Amygdala (tissue), 56 donors: Measurements from ENCODE around the gene NOTCH1.
A peak's percentile ranks its signal among the peaks of the same experiment; 100 is the strongest.
"Not testable (repeated sequence)": the region's sequence is repeated elsewhere in the genome, so short reads cannot be mapped to it uniquely, and the experiment has no call there.

Source experiments
- DNase-seq, 56 donors: peaks; one replicate each; lab custom pipeline; 2025; lab: John Stamatoyannopoulos, UW

NOTCH1 gene

DNA sequence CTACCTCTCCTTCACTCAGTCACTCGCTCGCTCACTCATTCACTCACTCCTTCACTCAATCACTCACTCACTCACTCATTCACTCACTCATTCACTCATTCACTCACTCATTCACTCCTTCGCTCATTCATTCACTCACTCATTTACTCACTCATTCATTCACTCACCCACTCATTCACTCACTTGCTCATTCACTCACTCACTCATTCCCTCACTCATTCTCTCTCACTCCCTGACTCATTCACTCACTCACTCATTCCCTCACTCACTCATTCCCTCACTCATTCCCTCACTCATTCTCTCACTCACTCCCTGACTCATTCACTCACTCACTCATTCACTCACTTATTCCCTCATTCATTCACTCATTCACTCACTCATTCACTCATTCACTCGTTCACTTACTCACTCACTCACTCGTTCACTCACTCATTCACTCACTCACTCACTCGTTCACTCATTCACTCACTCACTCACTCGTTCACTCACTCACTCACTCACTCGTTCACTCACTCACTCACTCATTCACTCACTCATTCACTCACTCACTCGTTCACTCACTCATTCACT is 33.9 kb upstream of the NOTCH1 start:
- not testable (repeated sequence) for DNase-seq

DNA sequence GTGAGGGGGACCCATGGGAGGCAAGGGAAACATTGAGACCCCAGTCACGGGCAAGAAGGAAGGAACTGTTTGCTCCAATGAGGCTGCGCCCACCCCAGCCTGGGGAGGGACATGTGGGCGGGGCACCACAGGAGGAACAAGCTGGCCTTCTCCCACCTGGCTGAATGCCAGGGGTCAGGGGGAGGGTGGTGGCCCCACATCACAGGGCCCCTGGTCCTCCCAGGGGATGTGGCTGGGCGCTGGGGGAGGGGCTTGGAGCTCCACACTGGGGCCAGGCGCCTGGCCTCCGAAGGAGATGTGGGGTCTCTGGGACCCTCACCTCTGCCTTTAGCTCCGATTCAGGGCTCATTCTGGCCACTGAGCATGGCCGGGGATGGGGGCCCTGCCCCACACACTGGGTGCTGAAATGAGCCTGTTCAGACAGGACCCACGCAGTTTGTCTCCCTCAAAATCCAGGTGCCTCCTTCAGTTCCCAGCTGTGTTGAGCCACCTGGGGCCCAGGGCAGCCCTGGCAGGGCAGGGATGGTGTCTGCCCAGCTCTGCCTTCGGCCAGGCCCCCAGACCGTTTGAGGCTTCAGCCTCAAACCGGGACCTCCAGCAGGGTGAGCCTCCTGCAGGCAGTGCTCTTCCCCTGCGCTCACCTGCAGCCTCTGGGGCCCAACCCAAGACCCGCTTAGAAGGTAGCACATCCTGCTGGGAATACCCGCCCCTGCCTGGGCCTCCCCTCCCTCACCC is 33.2 kb upstream of the NOTCH1 start:
- DNase-seq: peak in 1 of 56 donors; percentile 28

DNA sequence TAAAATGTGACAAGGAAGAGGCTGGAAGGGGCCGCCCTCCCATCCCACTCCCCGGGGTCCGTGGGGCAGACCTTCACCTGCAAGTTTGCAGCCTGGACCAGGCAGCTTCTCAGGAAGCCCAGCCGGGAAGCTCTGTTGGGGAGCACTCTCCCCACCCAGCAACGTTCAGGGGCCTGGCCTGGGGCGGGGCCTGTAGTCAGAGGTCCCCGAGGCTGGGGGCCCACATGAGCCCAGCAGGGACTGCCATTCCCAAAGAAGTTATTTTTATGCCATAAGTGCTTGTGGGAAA is 32.7 kb upstream of the NOTCH1 start:
- no peak for DNase-seq

DNA sequence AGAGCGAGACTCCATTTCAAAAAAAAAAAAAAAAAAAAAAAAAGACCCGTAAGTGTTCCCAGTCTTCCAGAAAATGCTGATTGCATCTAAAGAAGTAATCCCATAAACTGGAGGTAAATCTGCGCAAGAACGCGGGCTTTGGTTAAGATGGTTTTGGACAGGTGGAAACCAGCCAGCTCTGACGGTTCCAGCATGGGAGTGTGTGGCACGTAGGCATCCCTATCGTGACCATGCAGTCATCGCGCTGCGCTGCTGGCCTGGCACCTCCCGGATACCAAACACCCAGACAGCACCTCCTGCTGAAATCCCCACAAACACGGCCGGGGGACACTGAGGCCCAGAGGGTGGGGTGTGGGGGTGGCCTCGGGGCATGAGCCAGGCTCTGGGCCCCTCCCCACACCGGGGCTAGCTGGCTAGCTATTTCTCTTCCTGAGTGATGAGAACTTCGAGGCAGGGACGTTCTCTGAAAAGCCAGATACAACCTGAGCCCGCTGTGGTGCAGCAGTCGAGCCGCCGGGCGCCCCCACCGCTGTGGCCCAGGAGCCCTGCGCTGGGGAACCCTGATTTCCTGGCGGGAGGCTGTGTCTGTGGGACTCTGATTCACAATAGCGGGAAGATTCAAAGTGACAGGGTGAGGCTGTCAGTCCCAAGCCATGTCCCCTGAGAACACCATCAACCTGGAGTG is 32.2 kb upstream of the NOTCH1 start:
- no peak for DNase-seq

DNA sequence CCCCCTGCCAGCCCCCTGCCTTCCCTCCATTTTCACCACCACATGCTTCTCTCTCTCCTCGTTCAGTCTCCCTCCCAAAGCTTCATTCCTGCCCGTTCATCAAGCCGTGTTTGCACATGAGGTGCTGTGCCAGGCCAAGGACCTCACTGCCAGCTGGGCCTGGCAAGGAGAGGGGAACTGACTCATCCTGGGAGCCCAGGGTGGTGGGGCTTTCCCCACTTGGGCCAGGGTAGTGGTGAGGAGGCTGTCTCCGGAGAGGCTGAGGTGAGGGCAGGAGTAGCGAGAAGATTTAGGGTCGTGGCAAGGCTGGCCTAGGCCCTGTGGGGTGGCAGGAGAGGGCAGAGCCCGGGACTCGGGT is 30.4 kb upstream of the NOTCH1 start:
- peak in 5 of 56 donors; percentile 10 to 54 (median 32) for DNase-seq

DNA sequence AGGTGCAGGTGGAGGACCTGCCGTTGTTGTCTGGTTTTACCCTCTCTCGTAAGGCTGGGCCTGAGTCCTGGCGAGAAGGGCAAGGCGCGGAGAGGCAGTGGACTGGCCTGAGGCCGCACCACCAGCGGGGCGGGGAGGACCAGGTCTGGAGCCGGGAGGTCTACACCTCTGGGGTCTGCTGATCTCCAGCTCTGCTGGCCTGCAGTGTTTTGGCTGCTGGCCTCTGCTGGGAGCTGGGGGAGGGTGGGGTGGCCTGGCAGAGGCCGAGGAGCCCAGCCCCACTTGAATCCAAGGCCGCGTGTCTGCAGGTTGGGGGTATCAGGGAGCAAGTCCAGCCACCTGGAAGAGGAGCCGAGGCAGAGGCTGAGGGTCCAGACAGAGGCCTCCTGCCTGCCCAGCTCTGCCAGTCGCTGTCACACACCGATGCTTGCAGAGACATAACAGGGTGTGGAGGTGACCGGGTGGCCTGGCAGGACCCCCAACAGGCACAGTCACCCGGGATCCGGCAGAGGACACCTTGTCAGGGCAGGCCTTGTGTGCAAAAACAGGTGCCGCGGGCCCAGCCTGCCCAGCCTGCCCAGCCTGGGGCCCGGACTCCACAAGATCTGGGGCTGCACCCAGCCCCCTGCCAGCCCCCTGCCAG is 29.9 kb upstream of the NOTCH1 start:
- DNase-seq: no peak

DNA sequence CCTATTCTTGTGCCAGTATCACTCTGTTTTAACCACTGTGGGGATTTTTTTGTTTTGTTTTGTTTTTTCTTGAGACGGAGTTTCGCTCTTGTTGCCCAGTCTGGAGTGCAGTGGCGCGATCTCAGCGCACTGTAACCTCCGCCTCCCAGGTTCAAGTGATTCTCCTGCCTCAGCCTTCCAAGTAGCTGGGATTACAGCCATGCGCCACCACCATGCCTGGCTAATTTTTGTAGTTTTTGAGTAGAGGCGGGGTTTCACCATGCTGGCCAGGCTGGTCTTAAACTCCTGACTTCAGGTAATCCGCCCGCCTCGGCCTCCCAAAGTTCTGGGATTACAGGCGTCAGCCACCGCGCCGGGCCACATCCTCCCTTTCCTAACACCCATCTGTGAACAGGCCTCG is 28.8 kb upstream of the NOTCH1 start:
- DNase-seq: not testable (repeated sequence)

DNA sequence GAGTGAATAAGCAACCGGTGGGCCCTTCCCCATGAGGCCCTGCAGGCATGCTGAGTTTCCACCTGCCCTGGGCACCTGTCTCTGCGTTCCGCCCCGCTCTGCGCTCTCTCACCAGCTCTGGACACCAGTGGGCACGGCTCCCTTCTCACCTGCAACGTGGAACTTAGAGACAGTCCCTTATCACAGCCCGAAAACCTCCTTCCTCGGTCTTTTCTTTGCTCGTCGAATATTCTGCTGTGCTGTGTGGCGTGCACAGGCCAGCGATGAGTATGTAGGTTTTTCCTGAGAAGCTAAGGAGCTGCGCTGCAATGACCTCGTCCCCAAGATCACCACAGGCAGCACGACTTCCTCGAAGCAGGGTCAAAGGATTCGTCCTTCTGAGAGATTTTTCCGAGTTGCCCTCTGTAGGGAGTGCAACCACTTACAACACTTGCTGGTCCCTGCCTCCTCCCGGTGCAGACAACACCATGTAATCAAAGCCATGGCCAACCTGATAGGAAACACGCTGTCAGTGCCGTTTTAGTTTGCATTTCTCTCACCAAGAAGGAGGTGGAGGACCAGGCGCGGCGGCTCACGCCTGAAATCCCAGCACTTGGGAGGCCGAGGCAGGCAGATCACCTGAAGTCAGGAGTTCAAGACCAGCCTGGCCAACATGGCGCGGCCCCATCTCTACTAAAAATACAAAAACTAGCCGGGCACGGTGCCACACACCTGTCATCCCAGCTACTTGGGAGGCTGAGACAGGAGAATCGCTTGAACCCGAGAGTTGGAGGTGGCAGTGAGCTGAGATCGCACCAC is 27.2 kb upstream of the NOTCH1 start:
- DNase-seq: no peak

DNA sequence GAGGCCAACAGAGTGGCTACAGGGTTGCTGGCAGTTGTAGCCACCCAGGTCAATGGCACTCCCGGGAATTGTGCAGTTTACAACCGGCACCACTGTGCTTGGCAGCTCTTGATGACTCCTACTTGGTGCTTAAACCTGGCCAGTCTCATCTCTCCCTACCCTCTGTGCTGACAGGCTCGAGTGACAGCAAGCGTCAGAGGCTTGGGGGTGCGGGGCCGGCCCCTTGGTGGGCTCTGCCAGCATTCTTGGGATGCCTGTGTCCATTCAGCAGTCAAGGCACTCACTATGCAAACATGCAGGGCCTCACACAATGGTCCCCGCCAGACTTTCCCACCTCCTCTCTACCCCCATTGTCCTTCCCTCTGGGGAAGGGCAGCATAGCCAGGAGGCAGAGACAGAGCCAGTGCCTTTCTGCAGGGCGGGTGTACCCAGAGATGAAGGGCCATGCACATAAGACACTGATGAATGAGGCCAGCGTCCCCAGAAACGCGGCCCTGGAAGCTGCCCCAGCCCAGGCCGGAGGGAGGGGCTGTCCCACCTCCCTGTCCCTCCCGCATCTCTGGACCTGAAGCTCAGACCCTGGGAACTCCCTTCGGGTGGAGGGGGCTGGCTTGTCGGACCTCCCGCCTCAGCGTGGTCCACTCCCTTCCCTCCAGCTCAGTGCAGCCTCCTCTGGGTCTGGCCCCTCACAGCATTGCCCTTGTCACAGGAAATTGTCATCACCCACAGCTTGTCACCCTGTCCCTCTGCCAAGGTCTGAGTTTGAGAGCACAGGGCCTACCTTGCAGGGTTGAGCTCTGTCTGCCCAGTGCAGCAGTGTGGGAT is 26.4 kb upstream of the NOTCH1 start:
- DNase-seq: peak in 1 of 56 donors; percentile 40

DNA sequence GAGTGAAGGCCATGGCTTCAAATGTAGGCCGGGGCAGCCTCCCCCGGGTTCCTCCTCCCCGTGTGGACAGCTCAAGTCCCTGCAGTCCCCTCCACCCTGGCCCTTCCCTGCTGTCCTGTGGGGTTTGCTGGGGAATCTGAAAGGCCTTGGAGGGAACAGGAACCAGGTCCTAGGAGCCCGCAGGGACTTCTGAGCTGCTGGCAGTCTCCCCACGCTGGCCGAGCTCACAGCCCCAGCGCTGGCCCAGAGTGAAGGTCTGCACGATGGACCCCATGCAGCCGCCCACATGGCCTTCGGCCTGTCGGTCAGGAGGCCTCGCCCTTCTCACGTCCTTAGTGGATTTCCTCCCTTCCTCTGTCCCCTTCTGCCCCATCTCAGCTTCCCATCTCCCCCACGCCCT is 25.7 kb upstream of the NOTCH1 start:
- no peak for DNase-seq

DNA sequence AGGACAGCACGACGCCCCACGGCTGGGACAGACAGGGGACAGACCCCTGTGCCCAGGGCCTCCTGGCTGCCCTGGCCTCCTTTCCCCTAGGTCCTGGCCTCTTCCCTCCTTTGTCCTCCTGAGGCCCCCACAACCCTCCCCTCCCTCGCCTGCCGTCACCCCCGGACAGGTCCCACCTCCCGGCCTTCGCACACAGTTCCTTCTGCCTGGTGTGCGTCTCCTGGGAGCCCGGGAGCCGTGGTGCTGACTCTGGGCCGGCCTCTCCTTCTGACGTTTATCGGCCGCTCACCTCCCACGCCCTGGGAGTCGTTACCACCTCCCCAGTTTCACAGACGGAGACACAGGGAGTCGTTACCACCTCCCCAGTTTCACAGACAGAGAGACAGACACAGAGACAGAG is 25.1 kb upstream of the NOTCH1 start:
- DNase-seq: no peak

DNA sequence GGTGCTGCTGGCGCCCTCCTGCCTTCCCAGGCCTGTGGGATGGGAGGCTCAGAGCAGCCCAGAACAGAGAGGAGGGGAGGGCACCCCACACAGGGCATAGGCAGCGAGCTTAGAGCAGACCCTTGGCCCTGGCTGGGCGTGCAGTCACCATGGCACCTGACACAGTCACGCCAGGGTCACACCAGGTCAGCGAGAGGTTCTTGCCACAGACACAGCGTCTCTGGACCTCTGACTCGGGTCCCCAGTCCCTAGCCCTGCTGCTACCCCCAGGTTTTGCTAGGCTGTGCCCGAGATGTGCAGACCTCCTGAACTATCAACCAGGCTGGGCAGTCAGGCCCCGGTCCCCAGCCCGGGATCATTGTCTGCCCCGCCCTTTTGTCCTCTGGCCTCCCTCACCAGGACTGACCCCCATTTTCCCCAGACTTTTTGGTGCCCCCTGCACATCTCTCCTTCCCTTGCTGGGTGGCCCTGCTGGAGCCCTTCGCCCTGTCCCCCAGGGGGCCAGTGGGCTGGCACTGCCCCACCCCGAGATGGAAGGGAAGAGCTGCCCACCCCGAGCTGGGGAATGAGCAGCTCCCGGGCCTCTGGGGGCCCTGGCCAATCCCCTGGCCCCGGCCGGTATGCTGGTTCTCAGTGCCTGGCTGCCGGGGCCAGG is 24.5 kb upstream of the NOTCH1 start:
- no peak for DNase-seq

DNA sequence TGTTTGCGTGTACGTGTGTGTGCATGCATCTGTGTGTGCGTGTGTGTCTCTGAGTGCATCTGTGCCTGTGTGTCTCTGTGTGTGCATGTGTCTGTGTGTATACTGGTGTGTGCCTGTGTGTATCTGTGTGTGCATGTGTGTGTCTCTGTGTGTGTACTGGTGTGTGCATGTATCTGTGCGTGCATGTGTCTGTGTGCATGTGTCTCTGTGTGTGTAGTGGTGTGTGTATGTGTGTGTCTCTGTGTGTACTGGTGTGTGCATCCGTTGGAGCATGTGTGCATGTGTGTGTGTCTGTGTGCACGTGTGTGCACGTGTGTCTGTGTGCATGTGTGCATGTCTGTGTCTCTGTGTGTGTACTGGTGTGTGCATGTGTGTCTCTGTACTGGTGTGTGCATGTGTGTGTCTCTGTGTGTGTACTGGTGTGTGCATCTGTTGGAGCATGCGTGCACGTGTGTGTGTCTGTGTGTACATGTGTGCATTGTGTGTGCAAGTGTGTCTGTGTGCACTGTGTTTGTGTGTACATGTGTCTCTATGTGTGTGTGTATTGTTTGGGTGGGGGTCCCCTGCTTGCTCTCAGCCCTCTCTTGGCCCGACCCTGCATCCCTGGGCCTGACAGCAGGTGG is 23.8 kb upstream of the NOTCH1 start:
- no peak for DNase-seq

DNA sequence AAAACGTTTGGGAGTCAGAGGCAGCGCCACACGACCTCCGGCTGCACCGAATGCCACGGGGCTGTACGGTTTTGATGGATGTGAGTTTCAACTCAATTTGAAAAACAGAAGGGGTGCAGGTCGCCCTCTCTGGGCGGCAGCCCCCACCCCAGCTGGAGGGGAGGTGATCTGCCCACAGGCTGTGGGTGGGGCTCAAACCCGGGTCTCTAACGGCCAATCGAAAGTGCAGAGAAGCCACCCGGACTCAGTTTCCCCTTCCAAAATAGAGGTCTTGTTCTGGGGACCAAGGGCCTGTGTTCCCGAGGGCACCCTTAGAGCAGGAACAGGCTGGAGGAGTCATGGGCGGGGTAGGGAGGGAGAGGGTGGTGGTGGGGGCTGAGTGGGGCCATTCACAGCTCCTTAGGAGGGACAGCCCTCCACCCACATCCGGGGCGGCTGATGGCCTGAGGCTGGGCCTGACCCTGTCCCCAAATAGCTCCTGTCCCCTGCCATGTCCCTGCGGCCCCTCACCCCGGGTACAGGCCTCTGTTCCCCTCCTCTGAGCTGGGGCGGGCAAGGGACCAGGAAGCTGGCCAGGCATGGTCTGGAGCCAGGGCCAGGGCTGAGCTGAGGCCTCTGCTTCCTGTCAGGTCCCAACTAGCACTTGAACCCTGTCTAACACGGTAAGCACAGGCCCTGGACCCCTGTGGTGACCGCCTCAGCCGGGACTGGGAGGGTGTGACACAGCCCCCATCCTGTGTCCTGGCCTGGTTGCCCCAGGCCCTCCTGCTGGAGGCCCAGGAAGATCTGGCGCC is 22.6 kb upstream of the NOTCH1 start:
- DNase-seq: peak in 10 of 56 donors; percentile 19 to 42 (median 28)

DNA sequence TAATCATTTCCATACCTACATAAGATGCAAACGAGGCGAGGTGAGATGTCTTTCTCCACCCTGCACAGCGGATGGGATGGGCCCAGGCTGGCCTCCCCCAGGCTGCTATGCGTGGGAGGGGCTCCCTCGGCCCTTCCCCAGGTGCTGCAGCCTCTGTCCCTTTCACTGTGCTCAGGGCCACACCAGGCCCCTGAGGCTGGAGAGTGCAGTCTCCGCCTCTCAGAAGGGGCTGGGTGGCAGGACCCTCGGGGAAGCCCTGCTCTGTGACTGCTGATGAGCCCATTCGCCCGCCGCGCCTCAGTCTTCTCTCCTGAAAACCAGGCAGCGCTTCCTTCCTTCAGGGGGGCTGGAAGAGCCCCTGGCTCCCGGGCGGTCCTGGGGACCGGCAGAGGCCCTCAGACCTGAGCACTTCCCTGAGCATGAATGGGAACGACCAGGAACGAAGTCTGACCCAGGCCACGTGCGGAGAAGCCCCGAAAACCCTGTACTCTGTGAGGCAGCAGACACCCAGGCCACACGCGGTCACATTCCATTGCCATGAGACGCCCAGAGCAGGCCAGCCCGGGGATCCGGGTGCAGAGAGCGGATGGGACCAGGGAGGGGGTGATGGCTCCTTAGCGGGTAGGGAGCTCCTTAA is 21.9 kb upstream of the NOTCH1 start:
- peak in 7 of 56 donors; percentile 11 to 40 (median 25) for DNase-seq

DNA sequence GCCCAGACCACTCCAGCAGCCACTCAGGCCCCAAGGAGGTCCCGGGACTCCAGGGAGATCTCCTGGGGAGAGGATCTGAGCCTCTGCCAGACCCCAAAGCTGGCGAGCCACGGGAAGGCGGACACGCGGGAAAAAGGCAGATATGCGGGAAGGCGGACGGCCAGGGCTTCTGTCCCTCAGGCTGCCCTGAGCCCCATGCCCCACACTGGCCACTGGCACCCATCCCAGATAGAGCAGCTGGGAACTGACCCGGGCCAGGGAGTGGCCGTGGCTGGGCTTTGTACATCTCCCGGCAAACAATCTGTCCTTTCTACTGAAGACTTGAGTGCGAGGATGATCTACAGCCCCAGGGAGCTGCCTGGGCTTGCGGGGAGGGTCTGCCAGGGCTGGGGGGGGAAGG is 21.1 kb upstream of the NOTCH1 start:
- DNase-seq: peak in 54 of 56 donors; percentile 33 to 95 (median 79)

DNA sequence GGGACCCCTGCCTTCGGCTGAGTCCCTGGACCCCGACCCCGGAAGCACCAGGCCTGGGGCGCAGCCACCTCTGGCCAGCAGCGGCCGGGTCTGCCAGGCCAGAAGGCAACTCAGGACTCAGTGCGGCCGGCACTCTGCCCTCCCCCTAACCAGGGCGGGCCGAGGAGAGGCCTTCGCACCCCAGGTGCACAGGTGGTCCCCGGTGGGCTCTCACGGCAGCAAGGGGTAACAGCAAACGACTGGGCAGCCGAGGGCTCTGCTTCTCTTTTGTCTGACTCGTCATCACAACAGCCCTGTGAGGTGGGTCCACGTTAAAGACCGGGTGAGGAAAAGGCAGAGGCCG is 20.7 kb upstream of the NOTCH1 start:
- DNase-seq: no peak
